ENCODE results near the gene NRG3. TPM values are rescaled to one million over a fixed set of nuclear protein-coding genes. Genes with fewer than 3 reads are reported as not detected.

Gene NRG3
- total RNA-seq, 1 experiment from 2014 or later = 0.08 TPM

DNA sequence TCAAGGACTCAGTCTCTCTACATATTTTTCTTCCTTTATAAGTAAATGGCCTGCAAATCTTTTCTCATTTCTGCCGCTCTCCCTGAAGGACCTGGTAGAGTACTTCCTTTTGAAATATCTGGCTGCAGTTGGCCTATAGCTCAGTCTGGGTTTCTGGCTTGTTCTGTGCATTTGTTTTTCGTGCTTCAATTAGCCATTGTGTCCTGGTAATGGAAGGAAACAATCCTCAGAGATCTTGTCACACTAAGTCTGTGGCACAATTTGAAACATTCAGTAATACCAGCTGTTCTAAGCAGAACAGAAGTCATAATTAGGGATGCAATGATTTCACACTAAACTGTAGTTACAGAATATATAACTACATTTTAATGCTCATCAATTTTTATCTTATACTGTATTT, 545.0 kb downstream of the NRG3 start:
- Histone ChIP-seq H3K27ac (ENCODE audit: low read length) (no peak overlapping the region), H3K36me3 (ENCODE audit: control insufficient read depth, insufficient read depth, low read length) (no peaks in the 10 kb centered on the region), H3K9me3 (ENCODE audit: control insufficient read depth, insufficient read depth, low read depth, low read length) (no peaks in the 10 kb centered on the region), H3K4me1 (ENCODE audit: control insufficient read depth, insufficient read depth, low read length) (no peaks in the 10 kb centered on the region), H3K4me3 (ENCODE audit: low read depth in 2 of 2, low read length in 2 of 2) (no peak overlapping the region), H3K27me3 (ENCODE audit: control insufficient read depth, insufficient read depth, low read length) (no peaks in the 10 kb centered on the region)
- CTCF ChIA-PET = no interaction called here
- no TSS peak for BruUV-seq (replicated peaks)
- intact Hi-C loops (cut with micrococcal nuclease; ENCODE audit: unreplicated experiment) = no loop called here
- no peak for DNase-seq (ENCODE audit: low read depth, low spot score)
- in situ Hi-C loops (cut with HindIII; ENCODE audit: low pct_unique_long_range_greater_than_20kb, low sequenced_read_pairs) = no loop called here
- TF ChIP-seq, protein P1, sequence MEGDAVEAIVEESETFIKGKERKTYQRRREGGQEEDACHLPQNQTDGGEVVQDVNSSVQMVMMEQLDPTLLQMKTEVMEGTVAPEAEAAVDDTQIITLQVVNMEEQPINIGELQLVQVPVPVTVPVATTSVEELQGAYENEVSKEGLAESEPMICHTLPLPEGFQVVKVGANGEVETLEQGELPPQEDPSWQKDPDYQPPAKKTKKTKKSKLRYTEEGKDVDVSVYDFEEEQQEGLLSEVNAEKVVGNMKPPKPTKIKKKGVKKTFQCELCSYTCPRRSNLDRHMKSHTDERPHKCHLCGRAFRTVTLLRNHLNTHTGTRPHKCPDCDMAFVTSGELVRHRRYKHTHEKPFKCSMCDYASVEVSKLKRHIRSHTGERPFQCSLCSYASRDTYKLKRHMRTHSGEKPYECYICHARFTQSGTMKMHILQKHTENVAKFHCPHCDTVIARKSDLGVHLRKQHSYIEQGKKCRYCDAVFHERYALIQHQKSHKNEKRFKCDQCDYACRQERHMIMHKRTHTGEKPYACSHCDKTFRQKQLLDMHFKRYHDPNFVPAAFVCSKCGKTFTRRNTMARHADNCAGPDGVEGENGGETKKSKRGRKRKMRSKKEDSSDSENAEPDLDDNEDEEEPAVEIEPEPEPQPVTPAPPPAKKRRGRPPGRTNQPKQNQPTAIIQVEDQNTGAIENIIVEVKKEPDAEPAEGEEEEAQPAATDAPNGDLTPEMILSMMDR (IDR thresholded peaks at IDR 0.05) = no peak
- TF ChIP-seq SIN3A (IDR thresholded peaks at IDR 0.05; ENCODE audit: borderline replicate concordance, insufficient read depth, low read depth, low read length) (no peak), TCF7L2 (IDR thresholded peaks at IDR 0.05; ENCODE audit: low read depth, low read length) (no peak), POLR2AphosphoS5 (IDR thresholded peaks at IDR 0.05; ENCODE audit: low read depth, low read length) (no peak)
- TF ChIP-seq, protein P2, sequence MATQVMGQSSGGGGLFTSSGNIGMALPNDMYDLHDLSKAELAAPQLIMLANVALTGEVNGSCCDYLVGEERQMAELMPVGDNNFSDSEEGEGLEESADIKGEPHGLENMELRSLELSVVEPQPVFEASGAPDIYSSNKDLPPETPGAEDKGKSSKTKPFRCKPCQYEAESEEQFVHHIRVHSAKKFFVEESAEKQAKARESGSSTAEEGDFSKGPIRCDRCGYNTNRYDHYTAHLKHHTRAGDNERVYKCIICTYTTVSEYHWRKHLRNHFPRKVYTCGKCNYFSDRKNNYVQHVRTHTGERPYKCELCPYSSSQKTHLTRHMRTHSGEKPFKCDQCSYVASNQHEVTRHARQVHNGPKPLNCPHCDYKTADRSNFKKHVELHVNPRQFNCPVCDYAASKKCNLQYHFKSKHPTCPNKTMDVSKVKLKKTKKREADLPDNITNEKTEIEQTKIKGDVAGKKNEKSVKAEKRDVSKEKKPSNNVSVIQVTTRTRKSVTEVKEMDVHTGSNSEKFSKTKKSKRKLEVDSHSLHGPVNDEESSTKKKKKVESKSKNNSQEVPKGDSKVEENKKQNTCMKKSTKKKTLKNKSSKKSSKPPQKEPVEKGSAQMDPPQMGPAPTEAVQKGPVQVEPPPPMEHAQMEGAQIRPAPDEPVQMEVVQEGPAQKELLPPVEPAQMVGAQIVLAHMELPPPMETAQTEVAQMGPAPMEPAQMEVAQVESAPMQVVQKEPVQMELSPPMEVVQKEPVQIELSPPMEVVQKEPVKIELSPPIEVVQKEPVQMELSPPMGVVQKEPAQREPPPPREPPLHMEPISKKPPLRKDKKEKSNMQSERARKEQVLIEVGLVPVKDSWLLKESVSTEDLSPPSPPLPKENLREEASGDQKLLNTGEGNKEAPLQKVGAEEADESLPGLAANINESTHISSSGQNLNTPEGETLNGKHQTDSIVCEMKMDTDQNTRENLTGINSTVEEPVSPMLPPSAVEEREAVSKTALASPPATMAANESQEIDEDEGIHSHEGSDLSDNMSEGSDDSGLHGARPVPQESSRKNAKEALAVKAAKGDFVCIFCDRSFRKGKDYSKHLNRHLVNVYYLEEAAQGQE (IDR thresholded peaks at IDR 0.05; ENCODE audit: insufficient read depth in 1 of 2, low read depth in 2 of 2, low read length in 1 of 2) = no peak
- no peak for ATAC-seq
- POLR2A ChIA-PET = no interaction called here

GRCh38 chr10:82429302-82429701, 554.3 kb downstream of the NRG3 start:
- intact Hi-C loops (cut with micrococcal nuclease; ENCODE audit: unreplicated experiment) = no loop called here
- TF ChIP-seq POLR2AphosphoS5 (IDR thresholded peaks at IDR 0.05; ENCODE audit: low read depth, low read length) (no peak), SIN3A (IDR thresholded peaks at IDR 0.05; ENCODE audit: borderline replicate concordance, insufficient read depth, low read depth, low read length) (no peak), TCF7L2 (IDR thresholded peaks at IDR 0.05; ENCODE audit: low read depth, low read length) (no peak)
- TF ChIP-seq, protein P1 (IDR thresholded peaks at IDR 0.05) = no peak
- TF ChIP-seq, protein P2 (IDR thresholded peaks at IDR 0.05; ENCODE audit: insufficient read depth in 1 of 2, low read depth in 2 of 2, low read length in 1 of 2) = no peak
- no peak overlapping the region for H3K27ac ChIP-seq (ENCODE audit: low read length)
- no peaks in the 10 kb centered on the region for H3K4me1 ChIP-seq (ENCODE audit: control insufficient read depth, insufficient read depth, low read length)
- no peaks in the 10 kb centered on the region for H3K36me3 ChIP-seq (ENCODE audit: control insufficient read depth, insufficient read depth, low read length)
- H3K27me3 ChIP-seq (ENCODE audit: control insufficient read depth, insufficient read depth, low read length) = no peaks in the 10 kb centered on the region
- POLR2A ChIA-PET = no interaction called here
- H3K9me3 ChIP-seq (ENCODE audit: control insufficient read depth, insufficient read depth, low read depth, low read length) = peaks cover 16% of the 10 kb centered on the region; the same call in 1 of the 2 replicates
- CTCF ChIA-PET = no interaction called here
- BruUV-seq (replicated peaks) = no TSS peak
- DNase-seq (ENCODE audit: low read depth, low spot score) (no peak), ATAC-seq (no peak)
- H3K4me3 ChIP-seq (ENCODE audit: low read depth in 2 of 2, low read length in 2 of 2) = no peak overlapping the region
- in situ Hi-C loops (cut with HindIII; ENCODE audit: low pct_unique_long_range_greater_than_20kb, low sequenced_read_pairs) = no loop called here

All from Panc1 (cell line).